ENCODE measurements around the gene PYROXD2. TPM values are rescaled to one million over a fixed set of nuclear protein-coding genes. Genes with fewer than 3 reads are reported as not detected.

Gene PYROXD2
- total and polyA plus RNA-seq, 9 donors: 4.6 to 14.1 (median 10.0) TPM

DNA sequence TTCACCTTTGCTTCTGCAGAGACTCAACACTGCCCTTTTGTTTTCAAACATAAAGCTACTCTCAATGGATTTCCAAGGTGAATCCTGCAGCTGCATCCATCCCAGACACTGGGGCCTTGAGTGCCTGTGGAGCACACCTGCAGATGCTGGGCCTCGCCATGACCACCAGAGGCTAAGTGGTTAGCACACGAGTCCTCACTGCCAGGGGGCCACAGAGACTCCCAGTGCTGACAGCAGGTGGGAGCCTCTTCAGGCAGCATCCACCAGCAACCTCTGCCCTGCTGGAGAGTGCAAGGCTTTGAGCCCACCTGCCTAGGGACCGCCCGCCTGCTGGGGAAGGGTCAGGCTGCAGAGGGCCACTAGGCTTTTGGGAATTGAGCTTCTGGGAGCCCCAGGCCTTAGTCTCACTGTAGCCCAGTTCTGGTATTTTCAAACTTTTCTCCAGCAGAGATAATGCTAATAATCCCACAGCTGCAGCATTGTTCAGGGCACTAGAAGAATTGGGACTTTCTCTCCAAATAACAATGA is 41.1 kb upstream of the PYROXD2 start:
- Histone ChIP-seq H3K27me3 (no peaks in the 10 kb centered on the region), H3K36me3 (no peaks in the 10 kb centered on the region), H3K9me3 (no peaks in the 10 kb centered on the region), H3K4me1 (ENCODE audit: insufficient read depth) (peaks cover 3% of the 10 kb centered on the region), H3K27ac (no peak overlapping the region), H3K4me3 (no peak overlapping the region)
- DNase-seq: no peak
- intact Hi-C loops (cut with DNase I): no loop called here
- TF ChIP-seq POLR2A (IDR thresholded peaks at IDR 0.05): no peak
- no peak for TF ChIP-seq EP300 (IDR thresholded peaks at IDR 0.05)
- TF ChIP-seq, protein P1, sequence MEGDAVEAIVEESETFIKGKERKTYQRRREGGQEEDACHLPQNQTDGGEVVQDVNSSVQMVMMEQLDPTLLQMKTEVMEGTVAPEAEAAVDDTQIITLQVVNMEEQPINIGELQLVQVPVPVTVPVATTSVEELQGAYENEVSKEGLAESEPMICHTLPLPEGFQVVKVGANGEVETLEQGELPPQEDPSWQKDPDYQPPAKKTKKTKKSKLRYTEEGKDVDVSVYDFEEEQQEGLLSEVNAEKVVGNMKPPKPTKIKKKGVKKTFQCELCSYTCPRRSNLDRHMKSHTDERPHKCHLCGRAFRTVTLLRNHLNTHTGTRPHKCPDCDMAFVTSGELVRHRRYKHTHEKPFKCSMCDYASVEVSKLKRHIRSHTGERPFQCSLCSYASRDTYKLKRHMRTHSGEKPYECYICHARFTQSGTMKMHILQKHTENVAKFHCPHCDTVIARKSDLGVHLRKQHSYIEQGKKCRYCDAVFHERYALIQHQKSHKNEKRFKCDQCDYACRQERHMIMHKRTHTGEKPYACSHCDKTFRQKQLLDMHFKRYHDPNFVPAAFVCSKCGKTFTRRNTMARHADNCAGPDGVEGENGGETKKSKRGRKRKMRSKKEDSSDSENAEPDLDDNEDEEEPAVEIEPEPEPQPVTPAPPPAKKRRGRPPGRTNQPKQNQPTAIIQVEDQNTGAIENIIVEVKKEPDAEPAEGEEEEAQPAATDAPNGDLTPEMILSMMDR (IDR thresholded peaks at IDR 0.05): no peak
- WGBS, 3 donors: 88 to 94% (median 93%) methylated on average over 4 of the region's 4 CpGs

DNA sequence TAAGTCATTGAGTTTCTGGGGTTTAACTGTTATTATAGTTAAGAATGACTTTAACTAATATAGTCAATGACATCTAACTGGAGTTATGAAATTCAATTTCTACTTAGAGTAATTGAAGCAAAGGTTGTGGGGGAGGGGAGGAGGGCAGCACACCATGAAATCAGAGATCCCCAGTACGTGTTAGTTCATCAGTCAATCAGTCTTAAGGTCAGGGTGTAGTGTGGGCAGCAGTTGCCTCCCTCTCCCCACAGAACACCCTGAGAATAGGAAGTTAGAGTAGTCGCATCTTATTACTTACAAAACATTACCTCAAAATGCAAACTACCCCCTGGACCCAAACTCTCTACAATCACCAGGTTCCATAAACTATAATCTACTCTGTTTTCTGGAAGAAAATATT is 38.7 kb upstream of the PYROXD2 start:
- no peaks in the 10 kb centered on the region for H3K4me1 ChIP-seq (ENCODE audit: insufficient read depth)
- intact Hi-C loops (cut with DNase I): no loop called here
- 66 to 77% (median 70%) methylated on average over 2 of the region's 2 CpGs for WGBS, 3 donors

DNA sequence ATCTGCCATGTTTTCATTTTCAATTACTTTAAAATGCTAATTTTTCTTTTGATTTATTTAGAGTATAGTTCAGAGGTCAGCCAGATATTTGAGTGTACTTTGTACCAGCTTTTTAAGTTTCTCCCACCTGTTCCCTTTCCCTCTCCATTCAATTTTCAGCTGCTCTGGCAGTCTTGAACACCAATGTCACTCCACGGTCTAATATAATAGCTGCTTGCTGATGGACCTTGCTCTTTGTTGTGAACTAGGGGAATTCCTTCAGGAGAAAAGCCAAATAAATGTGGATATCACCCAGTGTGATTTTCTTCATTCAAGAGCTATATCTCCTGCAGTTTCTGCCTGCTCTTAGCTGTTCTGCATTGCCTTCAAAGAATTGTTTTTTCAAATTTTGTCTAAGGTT is 35.6 kb upstream of the PYROXD2 start:
- intact Hi-C loops (cut with DNase I): no loop called here
- 57 to 65% (median 61%) methylated on average over 1 of the region's 1 CpG for WGBS, 3 donors
- Histone ChIP-seq H3K4me1 (ENCODE audit: insufficient read depth) (peaks cover 4% of the 10 kb centered on the region), H3K27ac (no peak overlapping the region), H3K27me3 (no peaks in the 10 kb centered on the region), H3K4me3 (no peak overlapping the region), H3K36me3 (no peaks in the 10 kb centered on the region), H3K9me3 (no peaks in the 10 kb centered on the region)
- TF ChIP-seq, protein P1 (IDR thresholded peaks at IDR 0.05): no peak
- no peak for DNase-seq

More for the DNA sequence above, 38.7 kb upstream of the PYROXD2 start:
- H3K9me3 ChIP-seq: no peaks in the 10 kb centered on the region
- DNase-seq: no peak
- H3K27me3 ChIP-seq: no peaks in the 10 kb centered on the region
- H3K4me3 ChIP-seq: no peak overlapping the region
- H3K36me3 ChIP-seq: no peaks in the 10 kb centered on the region
- H3K27ac ChIP-seq: no peak overlapping the region
- TF ChIP-seq POLR2A (IDR thresholded peaks at IDR 0.05) (no peak), EP300 (IDR thresholded peaks at IDR 0.05) (no peak)
- TF ChIP-seq, protein P1 (IDR thresholded peaks at IDR 0.05): no peak

DNA sequence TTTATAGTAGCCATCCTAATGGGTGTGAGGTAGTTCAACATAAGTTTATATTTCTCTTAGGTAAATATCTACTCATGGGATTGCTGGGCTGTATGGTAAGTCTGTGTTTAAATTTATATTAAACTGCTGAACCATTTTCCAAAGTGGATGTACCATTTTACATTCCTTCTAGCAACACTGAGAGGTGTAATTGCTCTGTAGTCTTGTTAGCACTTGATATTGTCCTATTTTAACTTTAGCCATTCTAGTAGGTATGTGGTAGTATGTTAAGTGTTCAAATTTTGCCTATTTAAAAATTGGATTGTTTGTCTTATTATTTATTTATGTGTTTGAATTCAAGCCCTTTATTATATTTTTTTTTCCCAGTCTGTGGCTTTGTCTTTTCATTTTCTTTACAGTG is 34.3 kb upstream of the PYROXD2 start:
- Histone ChIP-seq H3K4me1 (ENCODE audit: insufficient read depth) (peaks cover 4% of the 10 kb centered on the region), H3K36me3 (no peaks in the 10 kb centered on the region), H3K27ac (no peak overlapping the region), H3K4me3 (no peak overlapping the region), H3K27me3 (no peaks in the 10 kb centered on the region), H3K9me3 (no peaks in the 10 kb centered on the region)
- intact Hi-C loops (cut with DNase I): no loop called here
- DNase-seq: no peak
- TF ChIP-seq, protein P1 (IDR thresholded peaks at IDR 0.05): no peak
- TF ChIP-seq EP300 (IDR thresholded peaks at IDR 0.05): no peak
- no peak for TF ChIP-seq POLR2A (IDR thresholded peaks at IDR 0.05)
